H1 (cell line): ENCODE results near the gene DTWD1. TPM values are rescaled to one million over a fixed set of nuclear protein-coding genes. Genes with fewer than 3 reads are reported as not detected.

ENCODE experiments used
- CTCF ChIA-PET: fragments of 300-600 bp; sonication (Branson Sonifier 250); formaldehyde crosslinking; loops from one replicate; lab custom pipeline; 2021; ENCODE audit not compliant: partially characterized antibody; lab: Charles Lee
- POLR2A ChIA-PET: fragments of 300-600 bp; sonication (Branson Sonifier 250); formaldehyde crosslinking; loops from one replicate; lab custom pipeline; 2021; ENCODE audit warnings: inconsistent platforms; ENCODE audit not compliant: partially characterized antibody; lab: Charles Lee
- DNase-seq, 2 experiments: peaks; one replicate each; pipeline versions ENCODE4 v3.0.0 to v3.0.0-alpha.2; 2010 to 2022; ENCODE audit warnings: low spot score in 2 of 2, low read depth in 1 of 2, mixed read lengths in 1 of 2
- FAIRE-seq: peaks from 2 replicates; lab custom pipeline; 2011; peaks lifted over from hg19 to GRCh38; lab: Jason Lieb, UNC
- H2AFZ ChIP-seq: 2 replicates; pipeline ENCODE4 v1.8.1; 2012; ENCODE audit warnings: low read length, inconsistent platforms
- H2AK5ac ChIP-seq: 2 replicates; pipeline ENCODE4 v1.6.1; 2013; ENCODE audit warnings: low read depth, low read length
- H2BK120ac ChIP-seq: replicated peaks from 2 replicates; pipeline ENCODE3; 2013; ENCODE audit warnings: low read depth, low read length, inconsistent platforms
- H2BK12ac ChIP-seq: 2 replicates; pipeline ENCODE4 v1.6.1; 2013; ENCODE audit warnings: low read depth, low read length
- H2BK15ac ChIP-seq: 2 replicates; pipeline ENCODE4 v1.6.1; 2013; ENCODE audit warnings: low read length
- H2BK20ac ChIP-seq: 2 replicates; pipeline ENCODE4 v1.6.1; 2013; ENCODE audit warnings: low read length
- H2BK5ac ChIP-seq: 2 replicates; pipeline ENCODE4 v1.6.1; 2013; ENCODE audit warnings: low read depth, low read length
- H3K14ac ChIP-seq: 2 replicates; pipeline ENCODE4 v1.6.1; 2013; ENCODE audit warnings: inconsistent platforms; ENCODE audit not compliant: insufficient read length
- H3K18ac ChIP-seq: 2 replicates; pipeline ENCODE4 v1.6.1; 2013; ENCODE audit warnings: low read length; ENCODE audit errors: extremely low read depth
- H3K23ac ChIP-seq: 2 replicates; pipeline ENCODE4 v1.6.1; 2013; ENCODE audit warnings: inconsistent platforms; ENCODE audit not compliant: insufficient read length
- H3K23me2 ChIP-seq: 2 replicates; pipeline ENCODE4 v1.6.1; 2013; ENCODE audit warnings: low read depth, low read length
- H3K27ac ChIP-seq: 2 replicates; pipeline ENCODE4 v1.6.1; 2011; ENCODE audit warnings: low read depth, low read length, inconsistent platforms
- H3K27me3 ChIP-seq, 4 experiments: replicated peaks in 1 of 4; 1 replicate in 1 of 4; 2 replicates in 3 of 4; pipeline versions ENCODE4 v1.6.1 to v1.8.1; 2011 to 2013; ENCODE audit warnings: low read length in 3 of 4, mild to moderate bottlenecking in 3 of 4, inconsistent platforms in 2 of 4, mixed read lengths in 2 of 4, moderate library complexity in 1 of 4; ENCODE audit not compliant: control insufficient read depth in 3 of 4, insufficient read depth in 3 of 4; ENCODE audit errors: extremely low read depth in 1 of 4
- H3K36me3 ChIP-seq, 4 experiments: 2 replicates each; pipeline versions ENCODE4 v1.6.1 to v1.8.1; 2011 to 2013; ENCODE audit warnings: mild to moderate bottlenecking in 4 of 4, low read length in 3 of 4, moderate library complexity in 2 of 4, control low read depth in 1 of 4, inconsistent platforms in 1 of 4; ENCODE audit not compliant: insufficient read depth in 4 of 4, control insufficient read depth in 2 of 4
- H3K4ac ChIP-seq: replicated peaks from 2 replicates; pipeline ENCODE3; 2013; ENCODE audit warnings: low read length, low read depth, mixed read lengths, inconsistent platforms; ENCODE audit not compliant: insufficient read length
- H3K4me1 ChIP-seq, 4 experiments: replicated peaks in 1 of 4; 1 replicate in 1 of 4; 2 replicates in 3 of 4; pipeline versions ENCODE4 v1.6.1 to v1.8.1; 2011 to 2013; ENCODE audit warnings: low read length in 3 of 4, inconsistent platforms in 2 of 4, mixed read lengths in 1 of 4; ENCODE audit not compliant: insufficient read depth in 4 of 4, control insufficient read depth in 3 of 4
- H3K4me2 ChIP-seq, 2 experiments: 2 replicates each; pipeline versions ENCODE4 v1.6.1 to v1.8.1; 2011 to 2013; ENCODE audit warnings: low read depth in 2 of 2, low read length in 2 of 2, control low read depth in 1 of 2, inconsistent platforms in 1 of 2, mild to moderate bottlenecking in 1 of 2; ENCODE audit not compliant: insufficient read depth in 1 of 2
- H3K4me3 ChIP-seq, 4 experiments: fragments of 200-600, 300-600 bp in 1 of 4; sonication (generic), shearing (Covaris generic), sonication (Bioruptor Twin) in 1 of 4; 2 replicates each; pipeline versions ENCODE4 v1.5.1 to v1.8.1; 2011 to 2016; ENCODE audit warnings: low read length in 4 of 4, low read depth in 3 of 4, control low read depth in 2 of 4, inconsistent platforms in 2 of 4, mild to moderate bottlenecking in 2 of 4, mixed read lengths in 1 of 4, moderate library complexity in 1 of 4; ENCODE audit not compliant: insufficient read depth in 2 of 4; ENCODE audit errors: extremely low read depth in 1 of 4
- H3K56ac ChIP-seq: replicated peaks from 2 replicates; pipeline ENCODE3; 2013; ENCODE audit warnings: low read depth, mild to moderate bottlenecking, mixed read lengths, low read length, inconsistent platforms; ENCODE audit not compliant: insufficient read length
- H3K79me1 ChIP-seq: 2 replicates; pipeline ENCODE4 v1.6.1; 2013; ENCODE audit warnings: low read depth, low read length, control low read depth
- H3K79me2 ChIP-seq, 2 experiments: 2 replicates each; pipeline versions ENCODE4 v1.6.1 to v1.8.1; 2012 to 2013; ENCODE audit warnings: low read length in 2 of 2, mild to moderate bottlenecking in 2 of 2, inconsistent platforms in 1 of 2; ENCODE audit not compliant: insufficient read depth in 2 of 2, control insufficient read depth in 1 of 2
- H3K9ac ChIP-seq, 4 experiments: replicated peaks in 1 of 4; 1 replicate in 1 of 4; 2 replicates in 3 of 4; pipeline versions ENCODE4 v1.6.1 to v1.8.1; 2011 to 2013; ENCODE audit warnings: low read depth in 3 of 4, low read length in 3 of 4, control low read depth in 2 of 4, mild to moderate bottlenecking in 2 of 4, moderate library complexity in 2 of 4, inconsistent platforms in 1 of 4; ENCODE audit errors: extremely low read depth in 1 of 4
- H3K9me3 ChIP-seq, 2 experiments: 2 replicates each; pipeline versions ENCODE4 v1.6.1 to v1.8.1; 2012 to 2013; ENCODE audit warnings: mild to moderate bottlenecking in 2 of 2, moderate library complexity in 2 of 2, control low read depth in 1 of 2, inconsistent platforms in 1 of 2, low read depth in 1 of 2, low read length in 1 of 2, mixed read lengths in 1 of 2; ENCODE audit not compliant: insufficient read depth in 2 of 2
- H4K20me1 ChIP-seq, 2 experiments: replicated peaks in 1 of 2; 2 replicates each; pipeline versions ENCODE3 to v1.8.1; 2011 to 2013; ENCODE audit warnings: inconsistent platforms in 2 of 2, low read length in 2 of 2, mild to moderate bottlenecking in 1 of 2; ENCODE audit not compliant: insufficient read depth in 2 of 2, control insufficient read depth in 1 of 2
- H4K5ac ChIP-seq: 2 replicates; pipeline ENCODE4 v1.6.1; 2013; ENCODE audit warnings: low read length, low read depth, mixed read lengths, inconsistent platforms; ENCODE audit not compliant: insufficient read length
- H4K8ac ChIP-seq: 2 replicates; pipeline ENCODE4 v1.8.0; 2013; ENCODE audit warnings: mild to moderate bottlenecking, moderate library complexity, low read length, inconsistent platforms; ENCODE audit not compliant: insufficient read depth; ENCODE audit errors: extremely low read depth
- H4K91ac ChIP-seq: replicated peaks from 2 replicates; pipeline ENCODE3; 2013; ENCODE audit warnings: low read length, mixed read lengths, inconsistent platforms; ENCODE audit not compliant: insufficient read length
- ATF2 ChIP-seq: IDR thresholded peaks from 2 replicates; pipeline ENCODE4 v1.6.1; 2012; ENCODE audit warnings: low read length, inconsistent platforms
- BCL11A ChIP-seq, 2 experiments: IDR thresholded peaks; one replicate each; pipeline ENCODE4 v1.6.1; 2011; ENCODE audit warnings: low read depth in 2 of 2, low read length in 2 of 2, mild to moderate bottlenecking in 2 of 2
- EGR1 ChIP-seq: IDR thresholded peaks from 2 replicates; pipeline ENCODE4 v1.6.1; 2011; ENCODE audit warnings: low read depth, low read length, borderline replicate concordance
- HDAC6 ChIP-seq: IDR thresholded peaks from one replicate; pipeline ENCODE4 v1.7.1; 2012; ENCODE audit warnings: low read depth, mild to moderate bottlenecking, inconsistent platforms, low read length, moderate library complexity
- KDM5A ChIP-seq: fragments of 200-600 bp; IDR thresholded peaks from 2 replicates; pipeline ENCODE4 v1.7.1; 2012; ENCODE audit warnings: mild to moderate bottlenecking, low read length, inconsistent platforms, mixed read lengths
- MAX ChIP-seq: IDR thresholded peaks from 2 replicates; pipeline ENCODE4 v1.6.1; 2012; ENCODE audit warnings: inconsistent platforms
- NRF1 ChIP-seq: IDR thresholded peaks from 2 replicates; pipeline ENCODE4 v1.6.1; 2011; ENCODE audit warnings: mild to moderate bottlenecking, low read depth, low read length, improper control_type of control experiment
- RXRA ChIP-seq: IDR thresholded peaks from 2 replicates; pipeline ENCODE4 v1.6.1; 2011; ENCODE audit warnings: low read depth, mild to moderate bottlenecking, low read length, moderate library complexity; ENCODE audit not compliant: insufficient read depth
- SIX5 ChIP-seq: IDR thresholded peaks from 2 replicates; pipeline ENCODE4 v1.6.1; 2011; ENCODE audit warnings: mild to moderate bottlenecking, low read depth, low read length
- SRF ChIP-seq: IDR thresholded peaks from 2 replicates; pipeline ENCODE4 v1.6.1; 2011; ENCODE audit warnings: mild to moderate bottlenecking, low read depth, low read length, moderate library complexity
- WGBS, 2 experiments: shearing (Covaris generic) in 1 of 2; methylation state at CpG; one replicate each; pipeline versions ENCODE4 v1.1.6 to v1.1.7; 2013 to 2015; ENCODE audit warnings: low lambda C conversion rate in 2 of 2, mixed read lengths in 2 of 2, inconsistent platforms in 1 of 2, low coverage in 1 of 2, missing lambda C conversion rate in 1 of 2; ENCODE audit not compliant: insufficient replicate concordance in 2 of 2, insufficient coverage in 1 of 2, insufficient read length in 1 of 2; ENCODE audit errors: extremely low coverage in 1 of 2, missing lambda C conversion rate in 1 of 2; 5-methylcytosine and 5-hydroxymethylcytosine counted together
- polyA plus RNA-seq, 7 experiments: library from polyadenylated mRNA; depleted of rRNA in 3 of 7; stranded (reverse) in 5 of 7; unstranded in 2 of 7; fragments of >200 nt in 5 of 7; fragments of 200-250 nt in 2 of 7; gene quantifications; 1 replicate in 5 of 7; 2 replicates in 1 of 7; 4 replicates in 1 of 7; pipeline versions ENCODE4 v1.2.1 to v1.2.3, GENCODE V29; 2011 to 2013; ENCODE audit warnings: missing spikeins in 2 of 7, mixed read lengths in 2 of 7
- total RNA-seq: library from RNA; stranded (reverse); fragmentation: NEBNext Ultra II Directional; extraction: Animal tissue kit (Norgen Biotek cat#: 25700); gene quantifications from 2 replicates; pipeline ENCODE4 v1.2.1, GENCODE V29; 2021

DTWD1 gene
- total and polyA plus RNA-seq, 2 of the 8 experiments (the other 6 are each of a cell fraction or from before 2014, with no cell fraction given) = 10.4 to 32.4 TPM

GRCh38 chr15:49674370-49674769 is 53.5 kb downstream of the DTWD1 start:
- H2BK20ac ChIP-seq = no peak overlapping the region
- H2BK120ac ChIP-seq = no peak overlapping the region
- no peak overlapping the region for H2BK12ac ChIP-seq
- TF ChIP-seq SRF (no peak), ATF2 (no peak), MAX (no peak), HDAC6 (no peak), NRF1 (no peak), SIX5 (no peak), EGR1 (no peak), BCL11A (IDR thresholded peaks at IDR 0.05; ENCODE audit: low read depth in 2 of 2, low read length in 2 of 2) (no peak), KDM5A (no peak), RXRA (no peak)
- H3K23me2 ChIP-seq = no peaks in the 10 kb centered on the region
- no peak overlapping the region for H3K9ac ChIP-seq
- H3K23ac ChIP-seq = no peak overlapping the region
- no peak overlapping the region for H3K27ac ChIP-seq
- H2BK15ac ChIP-seq = no peak overlapping the region
- H3K79me1 ChIP-seq = no peaks in the 10 kb centered on the region
- POLR2A ChIA-PET = no interaction called here
- H3K79me2 ChIP-seq = no peaks in the 10 kb centered on the region
- H3K9me3 ChIP-seq = no peaks in the 10 kb centered on the region
- H3K4ac ChIP-seq = no peak overlapping the region
- H3K4me3 ChIP-seq = no peak overlapping the region
- no peaks in the 10 kb centered on the region for H3K27me3 ChIP-seq
- no peak overlapping the region for H3K4me2 ChIP-seq
- DNase-seq (no peak), FAIRE-seq (no peak)
- H2AFZ ChIP-seq = no peak overlapping the region
- H3K4me1 ChIP-seq = no peaks in the 10 kb centered on the region; a peak in 2 of 7 replicates
- no peak overlapping the region for H3K18ac ChIP-seq
- H4K5ac ChIP-seq = no peak overlapping the region
- no peak overlapping the region for H2AK5ac ChIP-seq
- no peaks in the 10 kb centered on the region for H4K20me1 ChIP-seq
- H4K91ac ChIP-seq = no peak overlapping the region
- CTCF ChIA-PET = no interaction called here
- no peak overlapping the region for H3K14ac ChIP-seq
- no peak overlapping the region for H4K8ac ChIP-seq
- no peaks in the 10 kb centered on the region for H3K36me3 ChIP-seq
- WGBS, 2 experiments = 78% methylated on average over 1 of the region's 1 CpG; no CpG with 5 or more reads in 1 of the 2 experiments
- no peak overlapping the region for H2BK5ac ChIP-seq
- H3K56ac ChIP-seq = no peak overlapping the region
